Measurements from ENCODE around the gene PCDHB5.
"Not testable (repeated sequence)": the region's sequence is repeated elsewhere in the genome, so short reads cannot be mapped to it uniquely, and the experiment has no call there.

Gene PCDHB5

GRCh38 chr5:141155540-141156374 lies 20.8 kb downstream of the PCDHB5 start:
- no peak for DNase-seq

GRCh38 chr5:141157356-141157755 lies 22.4 kb downstream of the PCDHB5 start:
- not testable (repeated sequence) for DNase-seq

GRCh38 chr5:141157901-141158300 lies 22.9 kb downstream of the PCDHB5 start:
- DNase-seq: not testable (repeated sequence)

GRCh38 chr5:141172381-141173204 lies 37.6 kb downstream of the PCDHB5 start, which contains the start of gene PCDHB7:
Gene PCDHB7, plus strand, starts transcription at chr5:141172644. Its CDS starts 192 bp downstream, at chr5:141172836.
- DNase-seq: no peak

- DNase-seq: not testable (repeated sequence)
Observed at GRCh38 chr5:141174291-141175104, 39.5 kb downstream of the PCDHB5 start.

- DNase-seq: no peak
Observed at GRCh38 chr5:141175933-141176332, 40.9 kb downstream of the PCDHB5 start.

GRCh38 chr5:141177577-141178191 lies 42.7 kb downstream of the PCDHB5 start, which contains the start of gene PCDHB8:
Gene PCDHB8, plus strand, starts transcription at chr5:141177790. Its CDS starts 245 bp downstream, at chr5:141178035.
- not testable (repeated sequence) for DNase-seq

GRCh38 chr5:141179371-141179770 lies 44.4 kb downstream of the PCDHB5 start:
- DNase-seq: not testable (repeated sequence)

GRCh38 chr5:141179876-141180275 lies 44.9 kb downstream of the PCDHB5 start:
- DNase-seq: not testable (repeated sequence)

- DNase-seq: no peak
Observed at GRCh38 chr5:141180313-141180712, 45.3 kb downstream of the PCDHB5 start.

- no peak for DNase-seq
Observed at GRCh38 chr5:141182248-141182647, 47.2 kb downstream of the PCDHB5 start, which contains the start of gene PCDHB16. Gene PCDHB16, plus strand, starts transcription at chr5:141182387. Its CDS starts 173 bp downstream, at chr5:141182560.

GRCh38 chr5:141184117-141184855 lies 49.3 kb downstream of the PCDHB5 start:
- DNase-seq: not testable (repeated sequence)

- no peak for DNase-seq
Observed at GRCh38 chr5:141186897-141187512, 52.0 kb downstream of the PCDHB5 start, which contains the start of gene PCDHB9. Gene PCDHB9, plus strand, starts transcription at chr5:141187161. Its CDS starts 158 bp downstream, at chr5:141187319.
